Vagina (tissue), 2 donors: Measurements from ENCODE around the gene UNC5B. TPM values are rescaled to one million over a fixed set of nuclear protein-coding genes. Genes with fewer than 3 reads are reported as not detected.

ENCODE experiments used
- DNase-seq, 2 donors: peaks; one replicate each; pipeline ENCODE4 v3.0.0-alpha.2; 2017; ENCODE audit errors: extremely low spot score in 2 of 2
- H3K27ac ChIP-seq: fragments of 200-600 bp; sonication (generic); one replicate; pipeline ENCODE4 v1.5.1; 2019
- H3K27me3 ChIP-seq: fragments of 200-600 bp; sonication (generic); one replicate; pipeline ENCODE4 v1.5.1; 2019
- H3K36me3 ChIP-seq, 2 donors: fragments of 200-600 bp; sonication (generic); one replicate each; pipeline ENCODE4 v1.5.1; 2017 to 2019
- H3K4me1 ChIP-seq: fragments of 200-600 bp; sonication (generic); one replicate; pipeline ENCODE4 v1.5.1; 2019
- H3K4me3 ChIP-seq, 2 donors: fragments of 200-600 bp; sonication (generic); 1 replicate in 1 of 2; 2 replicates in 1 of 2; pipeline ENCODE4 v1.5.1; 2016 to 2019
- H3K9me3 ChIP-seq: fragments of 200-600 bp; sonication (generic); one replicate; pipeline ENCODE4 v1.5.1; 2019
- POLR2A ChIP-seq, 2 donors: fragments of 450-650 bp; IDR thresholded peaks; one replicate each; pipeline ENCODE4 v1.6.1; 2017; ENCODE audit warnings: antibody characterized with exemption in 2 of 2, mild to moderate bottlenecking in 2 of 2, moderate library complexity in 2 of 2
- POLR2AphosphoS5 ChIP-seq, 2 donors: sonication (generic); formaldehyde crosslinking; IDR thresholded peaks; one replicate each; pipeline ENCODE4 v1.9.0; 2017; ENCODE audit warnings: antibody characterized with exemption in 2 of 2, mild to moderate bottlenecking in 2 of 2, low read depth in 1 of 2; ENCODE audit not compliant: insufficient read depth in 1 of 2
- intact Hi-C: fragments of 100-400 bp; cut with DNase I; formaldehyde crosslinking; loops from one replicate; pipeline ENCODE4 v1.15.1; 2023
- total RNA-seq: library from RNA; depleted of rRNA; stranded (reverse); fragments of >200 nt; gene quantifications from one replicate; pipeline ENCODE4 v1.2.3, GENCODE V29; 2016
- TF ChIP-seq, protein P1 (sequence below), 3 experiments: fragments of 450-650 bp in 2 of 3; fragments of 200-600 bp in 1 of 3; sonication (generic) in 1 of 3; IDR thresholded peaks; one replicate each; pipeline ENCODE4 v1.5.1; 2017 to 2019; ENCODE audit warnings: antibody characterized with exemption in 3 of 3, mild to moderate bottlenecking in 2 of 3, moderate library complexity in 2 of 3

The UNC5B gene
- total RNA-seq, 1 donor from 2014 or later, result 24.3 TPM

DNA sequence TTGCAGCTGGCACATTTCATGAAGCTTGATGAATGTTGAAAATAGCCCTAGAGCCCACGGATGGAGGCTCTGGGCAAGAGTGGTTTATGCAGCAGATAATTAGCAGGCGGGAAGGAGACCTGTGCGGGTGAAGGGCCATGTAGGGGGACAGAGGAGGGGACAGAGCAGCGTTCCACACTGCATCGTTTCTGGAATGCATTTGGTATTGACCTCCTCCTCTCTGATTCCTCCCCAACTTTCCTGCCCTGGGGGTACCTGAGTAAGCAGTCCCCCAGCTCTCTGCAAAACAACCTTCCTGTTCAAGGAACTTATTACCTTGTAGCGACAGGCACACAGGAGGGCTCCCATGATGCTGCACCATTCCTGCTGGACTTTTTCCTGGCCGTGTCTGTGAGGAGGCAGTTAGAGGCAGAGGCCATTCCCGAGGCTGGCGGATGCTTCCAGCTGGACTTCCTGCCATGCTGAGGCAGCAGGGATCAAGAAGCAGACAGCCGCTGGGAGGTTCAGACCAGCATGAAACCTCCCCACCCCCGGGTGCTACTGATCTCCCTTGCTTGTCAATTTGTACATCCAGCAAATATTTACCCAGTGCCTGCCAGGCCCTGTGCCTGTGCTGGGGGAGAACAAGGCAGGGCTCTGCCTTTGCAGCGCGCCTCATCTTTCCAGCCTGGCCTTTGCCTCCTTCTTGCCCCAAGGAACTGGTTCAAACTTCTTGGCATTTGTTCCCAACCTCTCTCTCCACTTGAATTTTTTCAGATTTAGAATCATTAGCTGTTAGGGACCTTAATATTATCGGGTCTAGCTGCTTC is 135.4 kb downstream of the UNC5B start:
- TF ChIP-seq POLR2AphosphoS5 (IDR thresholded peaks at IDR 0.05; ENCODE audit: insufficient read depth in 1 of 2, low read depth in 1 of 2), result no peak
- TF ChIP-seq, protein P1, sequence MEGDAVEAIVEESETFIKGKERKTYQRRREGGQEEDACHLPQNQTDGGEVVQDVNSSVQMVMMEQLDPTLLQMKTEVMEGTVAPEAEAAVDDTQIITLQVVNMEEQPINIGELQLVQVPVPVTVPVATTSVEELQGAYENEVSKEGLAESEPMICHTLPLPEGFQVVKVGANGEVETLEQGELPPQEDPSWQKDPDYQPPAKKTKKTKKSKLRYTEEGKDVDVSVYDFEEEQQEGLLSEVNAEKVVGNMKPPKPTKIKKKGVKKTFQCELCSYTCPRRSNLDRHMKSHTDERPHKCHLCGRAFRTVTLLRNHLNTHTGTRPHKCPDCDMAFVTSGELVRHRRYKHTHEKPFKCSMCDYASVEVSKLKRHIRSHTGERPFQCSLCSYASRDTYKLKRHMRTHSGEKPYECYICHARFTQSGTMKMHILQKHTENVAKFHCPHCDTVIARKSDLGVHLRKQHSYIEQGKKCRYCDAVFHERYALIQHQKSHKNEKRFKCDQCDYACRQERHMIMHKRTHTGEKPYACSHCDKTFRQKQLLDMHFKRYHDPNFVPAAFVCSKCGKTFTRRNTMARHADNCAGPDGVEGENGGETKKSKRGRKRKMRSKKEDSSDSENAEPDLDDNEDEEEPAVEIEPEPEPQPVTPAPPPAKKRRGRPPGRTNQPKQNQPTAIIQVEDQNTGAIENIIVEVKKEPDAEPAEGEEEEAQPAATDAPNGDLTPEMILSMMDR (IDR thresholded peaks at IDR 0.05), result no peak
- TF ChIP-seq POLR2A (IDR thresholded peaks at IDR 0.05), result no peak
- intact Hi-C loops, result no loop called here
- no peak for DNase-seq

DNA sequence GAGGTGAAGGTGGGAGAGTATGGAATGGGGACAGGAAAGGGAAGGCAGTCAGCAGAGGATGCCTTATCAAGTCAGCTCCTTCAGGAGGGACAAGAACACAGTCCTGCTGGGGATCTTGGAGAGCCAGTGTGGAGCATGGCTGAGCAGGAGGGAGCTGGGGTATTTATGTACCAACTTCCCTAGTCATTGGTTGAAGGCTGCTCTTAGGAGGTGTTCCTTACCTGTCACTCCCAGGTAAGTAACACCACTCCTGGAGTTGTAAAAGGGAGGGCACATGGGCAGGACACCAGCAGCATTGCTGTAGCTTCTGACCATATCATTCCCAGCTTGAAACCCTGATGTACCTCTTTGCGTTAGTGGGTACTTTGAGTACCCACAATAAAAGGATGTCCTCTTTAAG is 136.5 kb downstream of the UNC5B start:
- intact Hi-C loops, result no loop called here
- no peak overlapping the region for H3K4me3 ChIP-seq
- H3K9me3 ChIP-seq, result no peaks in the 10 kb centered on the region
- no peak for TF ChIP-seq POLR2AphosphoS5 (IDR thresholded peaks at IDR 0.05; ENCODE audit: insufficient read depth in 1 of 2, low read depth in 1 of 2)
- TF ChIP-seq, protein P1 (IDR thresholded peaks at IDR 0.05), result no peak
- no peak for TF ChIP-seq POLR2A (IDR thresholded peaks at IDR 0.05)
- no peaks in the 10 kb centered on the region for H3K4me1 ChIP-seq
- no peak for DNase-seq
- no peaks in the 10 kb centered on the region for H3K36me3 ChIP-seq
- no peaks in the 10 kb centered on the region for H3K27me3 ChIP-seq
- H3K27ac ChIP-seq, result no peak overlapping the region

More for the DNA sequence above, 135.4 kb downstream of the UNC5B start:
- no peaks in the 10 kb centered on the region for H3K27me3 ChIP-seq
- H3K4me3 ChIP-seq, result no peak overlapping the region
- no peaks in the 10 kb centered on the region for H3K9me3 ChIP-seq
- no peaks in the 10 kb centered on the region for H3K36me3 ChIP-seq
- no peaks in the 10 kb centered on the region for H3K4me1 ChIP-seq
- no peak overlapping the region for H3K27ac ChIP-seq

DNA sequence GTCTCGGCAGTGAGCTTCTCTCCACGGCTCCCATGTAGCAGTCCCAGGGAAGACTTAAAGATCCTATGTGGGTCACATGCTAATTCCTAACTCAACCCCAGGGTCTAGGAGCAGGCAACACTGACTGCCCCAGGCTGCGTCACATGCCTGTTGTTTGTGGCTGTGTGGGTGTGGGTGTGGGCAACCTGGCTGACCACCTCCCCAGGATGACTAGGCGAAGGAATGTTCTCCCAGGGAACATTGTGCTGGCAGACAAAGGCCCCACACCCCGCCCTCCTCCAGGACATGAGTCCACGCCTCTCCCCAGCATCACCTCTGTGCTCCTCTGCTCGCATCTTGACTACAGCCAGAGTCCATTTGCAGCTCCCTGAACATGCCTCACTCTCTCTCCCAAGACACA is 137.0 kb downstream of the UNC5B start:
- H3K27ac ChIP-seq, result no peak overlapping the region
- no peaks in the 10 kb centered on the region for H3K27me3 ChIP-seq
- intact Hi-C loops, result no loop called here
- H3K9me3 ChIP-seq, result no peaks in the 10 kb centered on the region
- no peak overlapping the region for H3K4me3 ChIP-seq
- DNase-seq, result no peak
- H3K4me1 ChIP-seq, result no peaks in the 10 kb centered on the region
- TF ChIP-seq POLR2A (IDR thresholded peaks at IDR 0.05), result no peak
- TF ChIP-seq, protein P1 (IDR thresholded peaks at IDR 0.05), result no peak
- no peak for TF ChIP-seq POLR2AphosphoS5 (IDR thresholded peaks at IDR 0.05; ENCODE audit: insufficient read depth in 1 of 2, low read depth in 1 of 2)
- H3K36me3 ChIP-seq, result no peaks in the 10 kb centered on the region

DNA sequence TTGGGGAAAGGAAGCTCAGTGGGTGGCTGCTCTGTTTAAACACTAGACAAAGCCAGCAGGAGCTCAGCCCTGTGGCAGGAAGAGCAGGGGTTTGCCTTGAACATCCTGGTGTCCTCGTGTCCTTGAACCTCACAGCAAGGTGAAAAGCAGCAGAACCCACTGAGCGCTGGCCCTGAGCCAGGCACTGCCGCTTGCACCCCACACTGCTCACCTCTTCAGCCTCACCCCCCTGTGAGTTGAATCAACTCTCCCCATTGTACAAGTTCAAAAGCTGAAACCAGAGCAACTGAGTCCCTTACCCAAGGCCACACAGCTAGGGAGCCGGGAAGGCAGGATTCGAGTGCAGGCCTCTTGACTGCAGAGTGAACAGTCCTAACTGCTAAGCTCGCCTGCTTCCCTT is 138.7 kb downstream of the UNC5B start:
- Histone ChIP-seq H3K27ac (no peak overlapping the region), H3K4me1 (no peaks in the 10 kb centered on the region), H3K27me3 (no peaks in the 10 kb centered on the region), H3K9me3 (no peaks in the 10 kb centered on the region), H3K36me3 (peaks cover 0 to 2% of the 10 kb centered on the region in 2 donors), H3K4me3 (no peak overlapping the region)
- no peak for DNase-seq
- intact Hi-C loops, result no loop called here
- TF ChIP-seq, protein P1 (IDR thresholded peaks at IDR 0.05), result no peak
- no peak for TF ChIP-seq POLR2A (IDR thresholded peaks at IDR 0.05)
- no peak for TF ChIP-seq POLR2AphosphoS5 (IDR thresholded peaks at IDR 0.05; ENCODE audit: insufficient read depth in 1 of 2, low read depth in 1 of 2)

DNA sequence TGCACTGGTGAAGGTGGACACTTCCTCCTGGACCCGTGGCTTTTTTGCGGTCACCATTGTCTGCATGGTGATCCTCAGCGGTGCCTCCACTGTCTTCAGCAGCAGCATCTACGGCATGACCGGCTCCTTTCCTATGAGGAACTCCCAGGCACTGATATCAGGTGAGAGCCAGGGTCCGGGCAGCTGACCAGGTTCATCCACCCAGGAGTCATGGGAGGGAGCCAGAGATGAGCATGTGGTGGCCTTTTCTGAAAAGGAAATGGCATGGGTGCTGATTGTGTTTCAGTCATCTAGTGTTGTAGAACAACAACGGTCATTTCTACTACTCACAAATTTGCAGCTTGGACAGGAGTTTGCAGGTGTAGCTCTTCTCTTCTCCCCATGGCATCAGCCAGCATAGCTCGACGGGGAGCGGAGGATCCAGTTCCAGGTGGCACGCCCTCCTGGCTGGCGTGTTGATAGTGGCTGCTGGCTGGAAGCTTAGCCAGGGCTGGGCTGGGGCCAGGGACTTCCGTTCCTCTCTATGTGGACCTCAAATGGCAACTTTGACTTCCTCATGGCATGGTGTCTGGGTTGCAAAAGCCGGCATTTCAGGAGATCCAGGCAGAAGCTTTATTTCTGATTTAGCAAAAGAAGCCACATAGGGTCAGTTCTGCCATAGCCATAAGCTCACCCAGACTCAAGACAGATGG is 139.4 kb downstream of the UNC5B start:
- H3K36me3 ChIP-seq, result peaks cover 0 to 7% of the 10 kb centered on the region in 2 donors
- no peak overlapping the region for H3K27ac ChIP-seq
- no peaks in the 10 kb centered on the region for H3K9me3 ChIP-seq
- H3K4me3 ChIP-seq, result no peak overlapping the region
- TF ChIP-seq POLR2A (IDR thresholded peaks at IDR 0.05) (no peak), POLR2AphosphoS5 (IDR thresholded peaks at IDR 0.05; ENCODE audit: insufficient read depth in 1 of 2, low read depth in 1 of 2) (no peak)
- TF ChIP-seq, protein P1 (IDR thresholded peaks at IDR 0.05), result no peak
- intact Hi-C loops, result no loop called here
- no peak for DNase-seq
- no peaks in the 10 kb centered on the region for H3K27me3 ChIP-seq
- no peaks in the 10 kb centered on the region for H3K4me1 ChIP-seq
